SU-DHL-6 (cell line): Measurements from ENCODE around the gene PIGC.

Source experiments
- H2AFZ ChIP-seq: fragments of 200-600 bp; sonication (generic); 2 replicates; pipeline ENCODE4 v1.6.1; 2014; ENCODE audit warnings: low read depth, mild to moderate bottlenecking, moderate library complexity, mixed read lengths, antibody characterized with exemption, low read length; ENCODE audit not compliant: severe bottlenecking
- H3F3A ChIP-seq: fragments of 200-600 bp; shearing (Covaris generic); 2 replicates; pipeline ENCODE4 v1.6.0; 2016; ENCODE audit warnings: antibody characterized with exemption, mild to moderate bottlenecking; ENCODE audit not compliant: insufficient read depth
- H3K27ac ChIP-seq: fragments of 200-600 bp; sonication (generic); 2 replicates; pipeline ENCODE4 v1.5.1; 2016; ENCODE audit warnings: low read depth, mild to moderate bottlenecking, low read length, moderate library complexity, mixed read lengths
- H3K27me3 ChIP-seq: fragments of 200-600 bp; sonication (generic), shearing (Covaris generic); 2 replicates; pipeline ENCODE4 v1.6.0; 2014; ENCODE audit warnings: mild to moderate bottlenecking, low read length
- H3K36me3 ChIP-seq: fragments of 200-600 bp; sonication (generic); 2 replicates; pipeline ENCODE4 v1.6.1; 2014; ENCODE audit warnings: mild to moderate bottlenecking, low read length, mixed read lengths
- H3K4me2 ChIP-seq: fragments of 300-600, 200-600 bp; shearing (Covaris generic), sonication (generic); 2 replicates; pipeline ENCODE4 v1.6.0; 2014; ENCODE audit warnings: low read length, low read depth, mild to moderate bottlenecking; ENCODE audit not compliant: poor library complexity, severe bottlenecking
- H3K4me3 ChIP-seq: fragments of 200-600 bp; sonication (generic); 2 replicates; pipeline ENCODE4 v1.5.1; 2014; ENCODE audit warnings: antibody characterized with exemption, low read length, mild to moderate bottlenecking, mixed read lengths; ENCODE audit not compliant: insufficient read depth, poor library complexity, severe bottlenecking
- H3K79me2 ChIP-seq: fragments of 200-600 bp; sonication (generic); 2 replicates; pipeline ENCODE4 v1.6.1; 2014; ENCODE audit warnings: mild to moderate bottlenecking, low read length, moderate library complexity; ENCODE audit not compliant: insufficient read depth
- H3K9ac ChIP-seq: fragments of 200-600 bp; sonication (generic); 2 replicates; pipeline ENCODE4 v1.7.0; 2014; ENCODE audit warnings: mild to moderate bottlenecking, low read length
- H3K9me2 ChIP-seq: fragments of 200-600 bp; sonication (generic); replicated peaks from 2 replicates; pipeline ENCODE4 v1.6.1; 2014; ENCODE audit warnings: low read length; ENCODE audit not compliant: insufficient read depth
- H3K9me3 ChIP-seq: fragments of 200-600 bp; sonication (generic); 2 replicates; pipeline ENCODE4 v1.6.1; 2014; ENCODE audit warnings: low read length, mixed read lengths; ENCODE audit not compliant: insufficient read depth
- H4K20me1 ChIP-seq: fragments of 200-600 bp; sonication (generic); 2 replicates; pipeline ENCODE4 v1.6.1; 2014; ENCODE audit warnings: low read depth, mild to moderate bottlenecking, antibody characterized with exemption, low read length, moderate library complexity, mixed read lengths
- CTCF ChIP-seq: fragments of 200-600 bp; sonication (generic); IDR thresholded peaks from one replicate; pipeline ENCODE4 v1.5.1; 2017; ENCODE audit warnings: antibody characterized with exemption, mild to moderate bottlenecking, low read length, moderate library complexity; ENCODE audit not compliant: insufficient read depth, poor library complexity, severe bottlenecking
- EZH2phosphoT487 ChIP-seq: fragments of 200-600 bp; sonication (generic), shearing (Covaris generic); conservative IDR thresholded peaks from 2 replicates; pipeline ENCODE4 v1.6.1; 2018; ENCODE audit warnings: mild to moderate bottlenecking, antibody characterized with exemption, low read length, moderate library complexity, mixed read lengths

Gene PIGC

GRCh38 chr1:172405912-172406311 is 38.0 kb downstream of the PIGC start:
- H3K27ac ChIP-seq, result no peak overlapping the region
- H3K9ac ChIP-seq, result no peak overlapping the region
- no peaks in the 10 kb centered on the region for H4K20me1 ChIP-seq
- H3K36me3 ChIP-seq, result no peaks in the 10 kb centered on the region
- no peak for TF ChIP-seq CTCF
- TF ChIP-seq EZH2phosphoT487, result no peak
- no peaks in the 10 kb centered on the region for H3F3A ChIP-seq
- no peaks in the 10 kb centered on the region for H3K79me2 ChIP-seq
- no peak overlapping the region for H3K4me2 ChIP-seq
- no peak overlapping the region for H2AFZ ChIP-seq
- no peaks in the 10 kb centered on the region for H3K9me2 ChIP-seq
- H3K27me3 ChIP-seq, result no peaks in the 10 kb centered on the region
- H3K9me3 ChIP-seq, result no peaks in the 10 kb centered on the region
- H3K4me3 ChIP-seq, result no peak overlapping the region

GRCh38 chr1:172404121-172404520 is 39.7 kb downstream of the PIGC start:
- H4K20me1 ChIP-seq, result no peaks in the 10 kb centered on the region
- no peak overlapping the region for H3K27ac ChIP-seq
- no peak overlapping the region for H3K4me2 ChIP-seq
- H3F3A ChIP-seq, result no peaks in the 10 kb centered on the region
- no peaks in the 10 kb centered on the region for H3K9me3 ChIP-seq
- TF ChIP-seq EZH2phosphoT487 (no peak), CTCF (no peak)
- no peaks in the 10 kb centered on the region for H3K79me2 ChIP-seq
- no peak overlapping the region for H3K9ac ChIP-seq
- H3K9me2 ChIP-seq, result no peaks in the 10 kb centered on the region
- no peaks in the 10 kb centered on the region for H3K27me3 ChIP-seq
- H3K36me3 ChIP-seq, result no peaks in the 10 kb centered on the region
- no peak overlapping the region for H3K4me3 ChIP-seq
- no peak overlapping the region for H2AFZ ChIP-seq

- no peak overlapping the region for H3K4me3 ChIP-seq
- H3K9me3 ChIP-seq, result no peaks in the 10 kb centered on the region
- H4K20me1 ChIP-seq, result no peaks in the 10 kb centered on the region
- no peaks in the 10 kb centered on the region for H3K27me3 ChIP-seq
- no peak overlapping the region for H2AFZ ChIP-seq
- no peak overlapping the region for H3K27ac ChIP-seq
- no peaks in the 10 kb centered on the region for H3F3A ChIP-seq
- TF ChIP-seq EZH2phosphoT487, result no peak
- no peak for TF ChIP-seq CTCF
- no peaks in the 10 kb centered on the region for H3K79me2 ChIP-seq
- no peak overlapping the region for H3K9ac ChIP-seq
- H3K4me2 ChIP-seq, result no peak overlapping the region
- no peaks in the 10 kb centered on the region for H3K9me2 ChIP-seq
- H3K36me3 ChIP-seq, result no peaks in the 10 kb centered on the region
Measured at GRCh38 chr1:172402878-172403569, 40.8 kb downstream of the PIGC start.
